PFSK-1 (cell line): ENCODE data around the gene KLHDC4. TPM values are rescaled to one million over a fixed set of nuclear protein-coding genes. Genes with fewer than 3 reads are reported as not detected.

Source experiments
- FOXP2 ChIP-seq: optimal IDR thresholded peaks from 2 replicates; pipeline ENCODE3; 2011; ENCODE audit warnings: borderline replicate concordance, control low read depth, inconsistent platforms; ENCODE audit not compliant: insufficient read depth; ENCODE audit errors: extremely low read length, extremely low read depth
- POLR2AphosphoS5 ChIP-seq: IDR thresholded peaks from 2 replicates; pipeline ENCODE4 v1.6.1; 2012; ENCODE audit warnings: low read depth, mild to moderate bottlenecking, control low read depth, low read length, moderate library complexity
- REST ChIP-seq, 2 experiments: IDR thresholded peaks; 2 replicates each; pipeline versions ENCODE4 v1.6.1 to v1.8.0; 2011 to 2012; ENCODE audit warnings: low read depth in 2 of 2, low read length in 2 of 2, control low read depth in 1 of 2, inconsistent platforms in 1 of 2, mild to moderate bottlenecking in 1 of 2, moderate library complexity in 1 of 2; ENCODE audit not compliant: insufficient read depth in 1 of 2
- SIN3A ChIP-seq: IDR thresholded peaks from 2 replicates; pipeline ENCODE4 v1.6.1; 2012; ENCODE audit warnings: mild to moderate bottlenecking, low read length, moderate library complexity, borderline replicate concordance; ENCODE audit not compliant: insufficient read depth
- TAF1 ChIP-seq: IDR thresholded peaks from 2 replicates; pipeline ENCODE4 v1.6.1; 2012; ENCODE audit warnings: low read length, control low read depth, borderline replicate concordance; ENCODE audit not compliant: insufficient read depth
- polyA plus RNA-seq: library from polyadenylated mRNA; unstranded; fragments of >200 nt; gene quantifications from one replicate; pipeline ENCODE4 v1.2.1, GENCODE V29; 2012; ENCODE audit warnings: low read depth, missing spikeins; ENCODE audit not compliant: insufficient read length

The KLHDC4 gene
- polyA plus RNA-seq, result 30.7 TPM

- TF ChIP-seq SIN3A, result peak; percentile 96; the same call in 1 of the 2 replicates
- peak in 1 of 2 experiments; percentile 47; a peak in 1 of 4 replicates for TF ChIP-seq REST (IDR thresholded peaks at IDR 0.05; ENCODE audit: insufficient read depth in 1 of 2, low read depth in 2 of 2, low read length in 2 of 2)
- peak; percentile 70 for TF ChIP-seq POLR2AphosphoS5
- no peak for TF ChIP-seq FOXP2
- peak; percentile 91 for TF ChIP-seq TAF1
These were observed at the start of gene KLHDC4 for GRCh38 chr16:87765776-87766484. TSS of gene KLHDC4 (minus strand) at chr16:87765986. CDS start at chr16:87765890, 96 bp downstream.

- no peak for TF ChIP-seq FOXP2
- no peak for TF ChIP-seq POLR2AphosphoS5
- TF ChIP-seq REST (IDR thresholded peaks at IDR 0.05; ENCODE audit: insufficient read depth in 1 of 2, low read depth in 2 of 2, low read length in 2 of 2), result no peak
- TF ChIP-seq TAF1, result no peak
- no peak for TF ChIP-seq SIN3A
These were observed 49.8 kb upstream of the KLHDC4 start for GRCh38 chr16:87815567-87815966.

DNA sequence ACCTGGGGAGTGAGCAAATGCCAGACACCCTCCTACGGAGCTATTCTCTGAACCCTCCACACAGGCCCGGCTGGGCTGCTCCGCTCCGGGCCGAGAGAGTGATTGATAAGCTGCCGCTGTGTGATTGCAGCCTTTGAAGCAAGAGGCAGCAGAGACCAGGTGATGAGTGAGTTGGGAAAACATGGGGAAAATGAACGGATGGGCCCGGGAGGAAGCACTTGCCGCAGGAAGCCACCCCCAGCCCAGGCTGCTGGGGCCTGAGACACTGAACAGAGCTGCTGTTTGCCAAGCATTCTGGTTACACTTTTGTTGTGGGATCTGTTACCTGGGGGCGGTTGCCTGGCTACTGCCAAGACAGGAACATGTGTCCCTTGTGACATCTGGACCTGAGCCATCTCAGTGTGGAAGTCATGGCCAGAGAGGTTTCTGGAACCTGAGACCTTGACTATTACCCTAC, 46.4 kb upstream of the KLHDC4 start:
- TF ChIP-seq REST (IDR thresholded peaks at IDR 0.05; ENCODE audit: insufficient read depth in 1 of 2, low read depth in 2 of 2, low read length in 2 of 2) (no peak), TAF1 (no peak), POLR2AphosphoS5 (no peak), FOXP2 (no peak), SIN3A (no peak)

DNA sequence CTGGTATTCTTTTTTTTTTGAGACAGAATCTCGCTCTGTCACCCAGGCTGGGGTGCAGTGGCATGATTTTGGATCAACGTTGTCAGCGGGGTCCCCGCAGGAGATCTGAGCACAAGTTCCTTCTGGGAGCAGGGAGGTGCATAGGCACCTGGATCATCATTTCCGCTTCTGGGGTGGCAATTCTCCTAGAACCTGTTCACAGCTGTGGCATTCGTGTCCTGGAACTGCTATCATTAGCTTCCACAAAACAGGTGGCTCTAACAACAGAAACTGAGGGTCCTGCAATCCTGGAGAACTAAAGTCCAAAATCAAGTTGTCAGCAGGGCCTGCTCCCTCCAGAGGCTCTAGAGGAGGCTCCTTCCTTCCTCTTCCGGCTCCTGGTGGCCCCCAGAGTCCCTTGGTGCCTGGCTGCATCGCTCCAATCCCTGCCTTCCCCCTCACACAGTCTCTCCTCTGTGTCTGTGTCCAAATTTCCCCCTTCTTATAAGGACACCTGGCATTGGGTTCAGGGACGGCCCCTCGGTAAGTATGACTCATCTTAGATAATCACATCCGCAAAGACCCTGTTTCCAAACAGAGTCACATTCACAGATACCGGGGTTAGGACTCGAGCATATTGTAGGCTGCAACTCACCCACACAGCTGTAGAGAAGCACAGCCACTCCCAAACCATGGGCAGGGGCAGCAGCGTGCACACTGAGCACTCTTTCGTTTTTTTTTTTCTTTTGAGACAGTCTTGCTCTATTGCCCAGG, 43.5 kb upstream of the KLHDC4 start:
- no peak for TF ChIP-seq POLR2AphosphoS5
- no peak for TF ChIP-seq FOXP2
- no peak for TF ChIP-seq SIN3A
- no peak for TF ChIP-seq REST (IDR thresholded peaks at IDR 0.05; ENCODE audit: insufficient read depth in 1 of 2, low read depth in 2 of 2, low read length in 2 of 2)
- TF ChIP-seq TAF1, result no peak
